Spleen (tissue), 7 donors: ENCODE results near the gene WDR86.

Source experiments
- CTCF ChIP-seq, 11 experiments: fragments of 200-600 bp in 7 of 11; fragments of 450-650 bp in 4 of 11; sonication (generic) in 4 of 11; IDR thresholded peaks in 8 of 11; conservative IDR thresholded peaks in 3 of 11; 1 replicate in 7 of 11; 2 replicates in 4 of 11; pipeline versions ENCODE4 v1.4.0 to v1.8.0; 2016 to 2021; ENCODE audit warnings: antibody characterized with exemption in 11 of 11, inconsistent platforms in 4 of 11, mild to moderate bottlenecking in 1 of 11
- POLR2A ChIP-seq, 3 donors: fragments of 450-650 bp; IDR thresholded peaks; one replicate each; pipeline ENCODE4 v1.5.1; 2017; ENCODE audit warnings: antibody characterized with exemption in 3 of 3, mild to moderate bottlenecking in 1 of 3
- donor health status: DM: no; HTN: no; CAD: no; lungs with moderate emphysema.
- donor health status: DM: no; HTN: no; CAD: no.
- donor health status: DM: no; HTN: no; CAD: no.

- TF ChIP-seq CTCF (IDR thresholded peaks at IDR 0.05 in 8 of 11, conservative IDR thresholded peaks at IDR 0.05 in 3 of 11) (no peak), POLR2A (IDR thresholded peaks at IDR 0.05) (no peak)
These were observed 64.0 kb downstream of the WDR86 start for GRCh38 chr7:151345576-151346469.
